HG02938 (cell line): ENCODE data around the gene F8.
"Not testable (repeated sequence)": the region's sequence is repeated elsewhere in the genome, so short reads cannot be mapped to it uniquely, and the experiment has no call there.

Experiments used
- ATAC-seq: cut with Tn5 transposase; IDR thresholded peaks from one replicate; pipeline ENCODE4 v1.9.1; 2021; ENCODE audit warnings: mild to moderate bottlenecking, moderate library complexity; ENCODE audit not compliant: unreplicated experiment

The F8 gene

DNA sequence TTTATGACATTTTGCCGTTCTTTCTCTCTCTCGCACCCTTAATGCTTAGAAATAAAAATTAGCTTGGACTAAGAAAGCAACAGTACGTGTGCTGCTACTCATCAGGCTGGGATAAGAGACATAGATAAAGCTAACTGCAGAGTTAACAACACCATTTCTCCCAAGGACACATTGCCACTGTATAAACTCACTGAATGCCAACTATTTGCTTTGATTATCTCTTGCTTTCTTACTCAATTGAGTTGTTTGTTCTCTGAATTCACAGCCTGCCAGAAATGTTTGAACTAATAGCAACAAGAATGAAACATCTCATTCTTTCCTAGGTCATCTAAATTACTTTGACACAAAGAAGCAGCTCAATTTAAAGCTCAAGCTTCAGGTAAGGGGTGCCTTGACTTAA is 34.6 kb downstream of the F8 start:
- no peak for ATAC-seq

- no peak for ATAC-seq
Measured at GRCh38 chrX:154986826-154987575, 35.5 kb downstream of the F8 start.

- peak; percentile 22 for ATAC-seq
Measured at GRCh38 chrX:154981116-154981411, 41.5 kb downstream of the F8 start.

GRCh38 chrX:154980330-154981115 is 42.0 kb downstream of the F8 start:
- ATAC-seq = peak; percentile 96

DNA sequence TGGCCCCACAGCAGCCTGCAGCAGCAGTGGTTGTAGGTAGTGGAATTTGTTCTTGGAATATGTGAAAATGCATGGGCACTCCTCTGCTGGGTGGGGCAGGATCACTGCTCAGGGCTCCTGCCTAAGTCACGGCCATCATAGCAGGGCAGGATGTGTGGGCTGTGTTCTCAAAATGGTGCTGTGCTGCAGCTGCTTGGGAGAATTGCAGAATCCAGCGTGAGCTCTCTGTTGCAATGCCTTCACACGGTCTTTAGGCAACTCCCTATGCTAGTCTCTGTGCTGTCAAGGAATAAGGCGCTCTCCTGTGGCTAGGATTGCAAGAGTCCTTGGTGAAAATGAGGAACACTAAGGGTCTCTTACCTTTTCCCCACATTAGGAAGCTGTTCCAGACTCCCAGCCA is 42.9 kb downstream of the F8 start:
- no peak for ATAC-seq

GRCh38 chrX:154968353-154968752 is 54.2 kb downstream of the F8 start:
- no peak for ATAC-seq

DNA sequence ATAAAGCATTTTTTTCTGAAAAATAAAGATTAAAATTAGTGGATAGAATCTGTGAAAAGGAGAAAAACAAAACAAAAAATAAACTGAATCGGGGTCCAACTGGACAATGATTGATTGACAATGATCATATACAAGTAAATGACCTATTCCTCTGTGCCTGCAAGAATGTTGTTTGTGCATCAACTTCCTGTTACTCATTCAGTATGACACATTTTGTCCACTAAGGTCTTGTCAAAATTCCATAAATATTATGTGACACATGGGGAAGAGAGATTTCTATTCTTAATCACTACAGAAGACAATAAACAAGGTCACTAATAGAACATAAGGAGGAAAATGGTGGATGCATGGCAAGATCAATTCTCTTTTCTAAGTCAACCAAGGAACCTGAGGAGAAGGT is 54.9 kb downstream of the F8 start:
- no peak for ATAC-seq

DNA sequence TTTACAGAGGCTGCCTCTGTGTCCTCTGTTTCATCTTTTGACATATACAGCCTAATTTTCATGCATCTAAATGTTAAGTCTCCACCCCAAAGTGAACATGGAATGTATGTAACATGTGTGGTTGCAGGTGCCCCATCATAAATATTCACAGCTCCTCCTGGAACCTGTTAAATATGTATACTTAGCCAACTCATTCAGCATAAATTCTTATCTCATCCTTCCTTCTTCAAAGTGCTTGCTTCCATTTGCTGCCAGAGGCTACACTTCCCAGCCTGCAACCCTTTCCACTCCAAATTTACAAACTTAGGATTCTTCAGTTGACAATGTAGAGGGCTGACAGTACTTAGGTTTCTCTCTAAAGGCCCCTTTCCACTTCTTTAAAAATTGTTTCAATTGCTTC is 60.6 kb downstream of the F8 start:
- no peak for ATAC-seq

GRCh38 chrX:154955799-154956198 is 66.7 kb downstream of the F8 start:
- ATAC-seq = not testable (repeated sequence)

- not testable (repeated sequence) for ATAC-seq
Measured at GRCh38 chrX:154939265-154939664, 83.3 kb downstream of the F8 start.

DNA sequence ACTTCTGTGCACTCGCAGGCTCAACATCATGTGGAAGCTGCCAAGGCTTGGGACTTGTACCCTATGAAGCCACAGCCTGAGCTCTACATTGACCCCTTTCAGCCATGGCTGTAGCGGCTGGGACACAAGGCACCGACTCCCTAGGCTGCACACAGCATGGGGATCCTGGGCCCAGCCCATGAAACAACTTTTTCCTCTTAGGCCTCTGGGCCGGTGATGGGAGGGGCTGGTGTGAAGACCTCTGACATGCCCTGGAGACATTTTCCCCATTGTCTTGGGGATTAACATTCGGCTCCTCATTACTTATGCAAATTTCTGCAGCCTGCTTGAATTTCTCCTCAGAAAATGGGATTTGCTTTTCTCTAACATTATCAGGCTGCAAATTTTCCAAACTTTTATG is 97.8 kb downstream of the F8 start:
- ATAC-seq = not testable (repeated sequence)

GRCh38 chrX:154918060-154918483 is 104.5 kb downstream of the F8 start:
- no peak for ATAC-seq

GRCh38 chrX:154914052-154914451 is 108.5 kb downstream of the F8 start:
- no peak for ATAC-seq

- ATAC-seq = not testable (repeated sequence)
Measured at GRCh38 chrX:154910528-154910927, 112.0 kb downstream of the F8 start.

GRCh38 chrX:154910048-154910447 is 112.5 kb downstream of the F8 start:
- not testable (repeated sequence) for ATAC-seq

GRCh38 chrX:154908821-154909220 is 113.7 kb downstream of the F8 start:
- ATAC-seq = no peak

DNA sequence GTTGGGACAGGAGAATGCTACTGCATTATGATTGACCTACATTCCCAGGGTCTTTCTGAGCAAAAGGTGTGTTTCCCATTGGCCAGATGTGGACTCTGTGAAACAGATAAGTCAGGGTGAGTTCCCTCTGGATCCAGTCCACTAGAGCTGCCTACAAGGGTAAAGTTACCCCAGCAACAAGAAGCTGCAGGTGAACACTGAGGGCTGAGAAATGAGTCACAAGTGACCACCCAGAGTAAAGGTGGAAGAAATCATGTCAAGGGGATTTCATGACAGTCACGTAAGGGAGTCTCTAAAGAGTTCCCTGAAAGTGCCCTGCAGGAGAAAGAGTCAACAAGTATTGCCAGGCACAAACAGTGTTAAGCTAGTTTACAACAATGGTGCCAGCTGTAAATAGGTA is 120.1 kb downstream of the F8 start:
- ATAC-seq = no peak

DNA sequence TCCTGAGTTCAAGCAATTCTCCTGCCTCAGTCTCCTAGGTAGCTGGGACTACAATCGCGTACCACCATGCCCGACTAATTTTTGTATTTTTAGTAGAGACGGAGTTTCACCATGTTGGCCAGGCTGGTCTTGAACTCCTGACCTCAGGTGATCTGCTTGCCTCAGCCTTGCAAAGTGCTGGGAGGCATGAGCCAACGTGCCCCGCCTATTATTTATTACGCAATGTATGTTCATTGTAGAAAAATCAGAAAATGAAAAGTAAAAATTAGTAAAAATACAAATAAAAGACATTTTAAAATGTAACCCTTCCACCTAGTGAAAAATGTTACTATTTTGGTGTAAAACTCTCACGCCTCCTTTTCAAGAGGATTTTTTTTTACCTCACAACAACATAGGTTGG is 122.2 kb downstream of the F8 start:
- no peak for ATAC-seq

GRCh38 chrX:154892296-154892695 is 130.2 kb downstream of the F8 start:
- no peak for ATAC-seq

GRCh38 chrX:154890990-154891639 is 131.4 kb downstream of the F8 start:
- ATAC-seq = no peak

- peak; percentile 57 for ATAC-seq
Measured at GRCh38 chrX:154886789-154887221, 135.7 kb downstream of the F8 start.
